KMS-11 (cell line): ENCODE measurements around the gene TAMALIN.
A peak's percentile ranks its signal among the peaks of the same experiment; 100 is the strongest.
"Not testable (repeated sequence)": the region's sequence is repeated elsewhere in the genome, so short reads cannot be mapped to it uniquely, and the experiment has no call there.

Source experiments
- H2AFZ ChIP-seq: fragments of 200-600 bp; sonication (generic); 2 replicates; pipeline ENCODE4 v1.6.1; 2016; ENCODE audit warnings: antibody characterized with exemption, mixed run types, low read depth
- H3K27ac ChIP-seq: fragments of 200-600 bp; sonication (generic); 2 replicates; pipeline ENCODE4 v1.6.1; 2016; ENCODE audit warnings: mild to moderate bottlenecking, mixed run types
- H3K27me3 ChIP-seq: fragments of 200-600 bp; sonication (generic); 2 replicates; pipeline ENCODE4 v1.6.1; 2017; ENCODE audit warnings: mild to moderate bottlenecking, low read depth, mixed run types, moderate library complexity; ENCODE audit not compliant: insufficient read depth
- H3K36me3 ChIP-seq: fragments of 200-600 bp; sonication (generic); 2 replicates; pipeline ENCODE4 v1.6.1; 2017; ENCODE audit warnings: mild to moderate bottlenecking, mixed run types; ENCODE audit not compliant: insufficient read depth
- H3K4me1 ChIP-seq: fragments of 200-600 bp; sonication (generic); 2 replicates; pipeline ENCODE4 v1.6.1; 2016; ENCODE audit warnings: mild to moderate bottlenecking, low read depth, mixed run types; ENCODE audit not compliant: poor library complexity, severe bottlenecking
- H3K4me2 ChIP-seq: fragments of 200-600 bp; sonication (generic); 2 replicates; pipeline ENCODE4 v1.7.0; 2016; ENCODE audit warnings: mild to moderate bottlenecking, mixed run types
- H3K4me3 ChIP-seq: fragments of 200-600 bp; sonication (generic); IDR thresholded peaks from 2 replicates; pipeline ENCODE4 v1.6.1; 2017; ENCODE audit warnings: low read depth, low read length, mixed read lengths; ENCODE audit not compliant: insufficient read depth
- H3K79me2 ChIP-seq: fragments of 200-600 bp; sonication (generic); 2 replicates; pipeline ENCODE4 v1.6.1; 2016; ENCODE audit warnings: low read depth, mixed run types; ENCODE audit not compliant: insufficient read depth
- H3K9ac ChIP-seq: fragments of 200-600 bp; sonication (generic); 2 replicates; pipeline ENCODE4 v1.6.1; 2016; ENCODE audit warnings: mild to moderate bottlenecking, mixed run types
- H4K20me1 ChIP-seq: fragments of 200-600 bp; sonication (generic); 2 replicates; pipeline ENCODE4 v1.6.1; 2016; ENCODE audit warnings: mild to moderate bottlenecking, mixed run types; ENCODE audit not compliant: insufficient read depth
- CTCF ChIP-seq: fragments of 200-600 bp; sonication (generic); conservative IDR thresholded peaks from 2 replicates; pipeline ENCODE4 v1.6.1; 2017; ENCODE audit warnings: low read depth, mild to moderate bottlenecking, antibody characterized with exemption, low read length, moderate library complexity, mixed read lengths

TAMALIN gene

GRCh38 chr12:51975196-51975595 lies 31.6 kb upstream of the TAMALIN start:
- Histone ChIP-seq H3K9ac (no peak overlapping the region), H3K4me1 (peaks cover 22% of the 10 kb centered on the region), H3K4me2 (no peak overlapping the region), H3K79me2 (no peaks in the 10 kb centered on the region; the same call in 1 of the 2 replicates), H3K27ac (no peak overlapping the region), H3K4me3 (no peak overlapping the region), H4K20me1 (no peaks in the 10 kb centered on the region), H3K27me3 (no peaks in the 10 kb centered on the region), H3K36me3 (no peaks in the 10 kb centered on the region), H2AFZ (no peak overlapping the region)
- TF ChIP-seq CTCF: no peak

GRCh38 chr12:51976376-51977160 lies 30.2 kb upstream of the TAMALIN start:
- Histone ChIP-seq H3K4me1 (peaks cover 9% of the 10 kb centered on the region), H3K36me3 (no peaks in the 10 kb centered on the region), H3K4me2 (no peak overlapping the region), H3K4me3 (no peak overlapping the region), H3K9ac (no peak overlapping the region), H3K27me3 (no peaks in the 10 kb centered on the region), H3K27ac (no peak overlapping the region), H3K79me2 (no peaks in the 10 kb centered on the region), H4K20me1 (no peaks in the 10 kb centered on the region), H2AFZ (no peak overlapping the region)
- no peak for TF ChIP-seq CTCF

GRCh38 chr12:51977320-51977753 lies 29.4 kb upstream of the TAMALIN start:
- Histone ChIP-seq H3K9ac (no peak overlapping the region), H3K79me2 (no peaks in the 10 kb centered on the region), H4K20me1 (no peaks in the 10 kb centered on the region), H3K27me3 (no peaks in the 10 kb centered on the region), H2AFZ (no peak overlapping the region), H3K4me3 (no peak overlapping the region), H3K4me2 (no peak overlapping the region), H3K4me1 (peaks cover 2% of the 10 kb centered on the region), H3K27ac (no peak overlapping the region), H3K36me3 (no peaks in the 10 kb centered on the region)
- TF ChIP-seq CTCF: no peak

GRCh38 chr12:51979306-51979705 lies 27.4 kb upstream of the TAMALIN start:
- H3K4me2 ChIP-seq, H2AFZ ChIP-seq, H3K4me1 ChIP-seq, H3K36me3 ChIP-seq, H3K27me3 ChIP-seq, H4K20me1 ChIP-seq, H3K9ac ChIP-seq, H3K79me2 ChIP-seq, H3K4me3 ChIP-seq, H3K27ac ChIP-seq: not testable (repeated sequence)

- no peaks in the 10 kb centered on the region for H3K27me3 ChIP-seq
- H3K9ac ChIP-seq: no peak overlapping the region
- no peak overlapping the region for H3K4me2 ChIP-seq
- TF ChIP-seq CTCF: peak; percentile 92
- no peak overlapping the region for H2AFZ ChIP-seq
- no peaks in the 10 kb centered on the region for H3K79me2 ChIP-seq
- H3K4me3 ChIP-seq: no peak overlapping the region
- no peak overlapping the region for H3K27ac ChIP-seq
- H3K4me1 ChIP-seq: no peaks in the 10 kb centered on the region
- no peaks in the 10 kb centered on the region for H3K36me3 ChIP-seq
- H4K20me1 ChIP-seq: no peaks in the 10 kb centered on the region
Observed at GRCh38 chr12:51980051-51980808, 26.5 kb upstream of the TAMALIN start.
